H1 (cell line): Measurements from ENCODE around the gene FAR1. TPM values are rescaled to one million over a fixed set of nuclear protein-coding genes. Genes with fewer than 3 reads are reported as not detected.

Experiments
- BRCA1 ChIP-seq: IDR thresholded peaks from 2 replicates; pipeline ENCODE4 v1.6.1; 2012; ENCODE audit warnings: low read depth, low read length, improper control_type of control experiment
- CBX5 ChIP-seq: fragments of 300-800, 300-1000 bp; sonication (generic); IDR thresholded peaks from 2 replicates; pipeline ENCODE4 v1.7.1; 2016; ENCODE audit warnings: antibody characterized with exemption, low read length, low read depth
- CHD7 ChIP-seq: fragments of 300-600 bp; sonication (generic); IDR thresholded peaks from 2 replicates; pipeline ENCODE4 v1.7.1; 2012; ENCODE audit warnings: low read length, moderate library complexity, mild to moderate bottlenecking, inconsistent platforms; ENCODE audit not compliant: insufficient replicate concordance
- RAD21 ChIP-seq, 2 experiments: IDR thresholded peaks in 1 of 2; conservative IDR thresholded peaks in 1 of 2; 2 replicates each; pipeline ENCODE4 v1.6.1; 2011; ENCODE audit warnings: low read depth in 2 of 2, low read length in 2 of 2, improper control_type of control experiment in 1 of 2, inconsistent platforms in 1 of 2, mild to moderate bottlenecking in 1 of 2, moderate library complexity in 1 of 2
- RXRA ChIP-seq: IDR thresholded peaks from 2 replicates; pipeline ENCODE4 v1.6.1; 2011; ENCODE audit warnings: low read depth, mild to moderate bottlenecking, low read length, moderate library complexity; ENCODE audit not compliant: insufficient read depth
- SUZ12 ChIP-seq: fragments of 200-600 bp; sonication (generic); IDR thresholded peaks from 2 replicates; pipeline ENCODE4 v1.6.1; 2012; ENCODE audit warnings: mild to moderate bottlenecking, inconsistent platforms, low read length, moderate library complexity, mixed read lengths
- polyA plus RNA-seq, 7 experiments: library from polyadenylated mRNA; depleted of rRNA in 3 of 7; stranded (reverse) in 5 of 7; unstranded in 2 of 7; fragments of >200 nt in 5 of 7; fragments of 200-250 nt in 2 of 7; gene quantifications; 1 replicate in 5 of 7; 2 replicates in 1 of 7; 4 replicates in 1 of 7; pipeline versions ENCODE4 v1.2.1 to v1.2.3, GENCODE V29; 2011 to 2013; ENCODE audit warnings: missing spikeins in 2 of 7, mixed read lengths in 2 of 7
- total RNA-seq: library from RNA; stranded (reverse); fragmentation: NEBNext Ultra II Directional; extraction: Animal tissue kit (Norgen Biotek cat#: 25700); gene quantifications from 2 replicates; pipeline ENCODE4 v1.2.1, GENCODE V29; 2021

Gene FAR1
- total and polyA plus RNA-seq, 2 of the 8 experiments (the other 6 are each of a cell fraction or from before 2014, with no cell fraction given) = 29.7 to 68.5 TPM

- TF ChIP-seq CHD7 (no peak), CBX5 (no peak), RAD21 (IDR thresholded peaks at IDR 0.05 in 1 of 2, conservative IDR thresholded peaks at IDR 0.05 in 1 of 2; ENCODE audit: low read depth in 2 of 2, low read length in 2 of 2) (no peak), SUZ12 (no peak), RXRA (no peak), BRCA1 (no peak)
These were observed 30.0 kb upstream of the FAR1 start (continued) for GRCh38 chr11:13638422-13638821.
